HG03060 (cell line): ENCODE data around the gene NEXMIF.
"Not testable (repeated sequence)": the region's sequence is repeated elsewhere in the genome, so short reads cannot be mapped to it uniquely, and the experiment has no call there.

Experiments
- ATAC-seq: cut with Tn5 transposase; IDR thresholded peaks from one replicate; pipeline ENCODE4 v1.9.1; 2021; ENCODE audit warnings: low read depth, moderate number of reproducible peaks; ENCODE audit not compliant: unreplicated experiment

NEXMIF gene

DNA sequence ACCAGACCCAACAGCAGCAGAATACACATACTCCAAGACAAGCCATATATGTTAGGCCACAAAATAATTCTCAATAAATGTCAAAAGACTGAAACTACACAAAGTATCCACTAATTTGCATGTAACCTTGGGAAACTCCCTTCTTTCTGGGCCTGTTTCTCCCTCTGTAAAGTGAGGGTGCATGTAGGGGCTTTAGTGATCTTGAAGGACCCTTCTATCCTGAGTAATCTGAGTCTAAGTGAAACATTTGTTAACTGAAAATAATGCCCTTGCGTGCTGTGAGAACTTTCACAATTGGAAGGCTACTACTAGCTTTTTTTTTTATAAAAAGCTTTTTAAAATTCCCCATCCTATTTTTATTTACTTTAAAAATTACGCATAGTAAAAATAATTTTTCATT, 125.2 kb downstream of the NEXMIF start:
- no peak for ATAC-seq

DNA sequence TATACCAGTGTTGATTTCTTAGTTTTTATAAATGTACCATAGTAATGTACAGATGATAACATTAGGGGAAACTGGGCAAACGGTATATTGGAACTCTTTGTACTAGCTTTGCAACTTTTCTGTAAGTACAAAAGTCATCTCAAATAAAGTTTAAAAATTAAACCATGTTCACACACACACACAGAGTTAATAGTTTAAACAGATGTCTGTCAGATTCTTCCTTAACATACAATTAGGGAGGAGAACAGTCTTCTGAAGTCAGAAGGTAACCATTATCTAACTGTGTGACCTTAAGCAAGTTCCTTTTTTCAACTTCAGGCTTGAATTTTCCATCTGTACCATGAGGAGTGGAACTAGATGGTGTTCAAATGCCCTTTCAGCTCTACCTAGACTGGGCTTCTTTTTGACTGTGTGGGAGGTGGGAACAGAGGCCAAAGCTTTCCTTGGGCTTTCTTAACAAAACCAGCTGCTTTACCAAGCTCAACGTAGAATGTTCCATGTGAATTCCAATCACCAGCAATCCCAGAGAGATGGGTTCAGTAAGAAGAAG, 127.8 kb downstream of the NEXMIF start:
- ATAC-seq, result no peak

DNA sequence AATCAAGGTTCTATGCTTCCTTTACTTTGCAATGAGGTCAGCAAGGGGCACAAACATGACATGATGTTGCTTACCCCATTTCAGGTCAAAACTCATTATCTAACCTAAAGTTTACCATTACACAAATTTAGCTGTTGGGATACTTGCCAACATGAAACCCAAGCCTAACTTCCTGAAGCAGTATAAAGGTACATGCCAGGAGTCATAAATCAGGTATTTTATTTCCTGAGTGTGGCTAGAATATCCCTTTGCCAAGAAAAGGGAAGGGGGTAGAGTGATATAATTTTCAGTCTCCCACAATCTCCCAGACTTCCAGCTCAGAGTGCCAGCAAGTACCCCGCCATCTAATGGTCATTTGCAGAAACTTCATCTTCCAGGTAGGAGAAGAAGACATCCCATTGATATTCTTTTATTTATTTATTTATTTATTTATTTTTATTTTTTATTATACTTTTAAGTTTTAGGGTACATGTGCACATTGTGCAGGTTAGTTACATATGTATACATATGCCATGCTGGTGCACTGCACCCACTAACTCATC, 136.6 kb downstream of the NEXMIF start:
- no peak for ATAC-seq

DNA sequence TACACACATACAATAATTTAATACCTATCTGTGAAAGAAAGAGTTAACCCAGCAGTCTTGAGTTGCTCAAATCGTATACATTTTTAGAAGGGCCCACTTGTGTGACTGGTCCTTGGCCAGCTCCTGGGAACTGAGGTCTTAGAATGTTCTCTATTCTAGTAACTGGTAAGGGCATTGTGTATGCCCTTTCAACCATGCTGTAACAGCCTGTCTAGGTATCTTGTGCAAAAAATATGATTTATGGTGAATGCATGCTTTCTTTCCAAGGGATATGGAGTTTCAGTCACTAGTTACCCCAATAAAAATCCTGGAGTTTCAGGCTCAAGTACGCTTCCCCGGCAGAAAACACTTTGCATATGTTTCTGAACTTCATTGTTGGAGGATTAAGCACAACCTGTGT, 140.6 kb downstream of the NEXMIF start:
- no peak for ATAC-seq

DNA sequence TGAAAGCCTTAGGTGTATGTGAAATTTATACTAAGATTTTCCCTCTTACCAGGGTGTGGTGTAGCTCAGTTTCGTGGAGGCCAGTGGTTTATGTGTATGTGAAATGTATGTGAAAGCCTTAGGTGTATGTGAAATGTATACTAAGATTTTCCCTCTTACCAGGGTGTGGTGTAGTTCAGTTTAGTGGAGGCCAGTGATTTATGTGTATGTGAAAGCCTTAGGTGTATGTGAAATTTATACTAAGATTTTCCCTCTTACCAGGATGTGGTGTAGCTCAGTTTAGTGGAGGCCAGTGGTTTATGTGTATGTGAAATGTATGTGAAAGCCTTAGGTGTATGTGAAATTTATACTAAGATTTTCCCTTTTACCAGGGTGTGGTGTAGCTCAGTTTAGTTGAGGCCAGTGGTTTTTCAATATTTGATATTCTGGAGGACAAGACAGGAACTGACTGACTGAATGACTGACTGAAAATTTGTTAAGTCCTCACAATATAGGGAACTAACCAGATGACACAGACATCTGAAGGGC, 143.7 kb downstream of the NEXMIF start:
- no peak for ATAC-seq

- no peak for ATAC-seq
Measured at GRCh38 chrX:74779175-74779574, 146.1 kb downstream of the NEXMIF start.

GRCh38 chrX:74774988-74775387, 150.3 kb downstream of the NEXMIF start:
- ATAC-seq, result no peak

- no peak for ATAC-seq
Measured at GRCh38 chrX:74736450-74736849, 188.8 kb downstream of the NEXMIF start.

GRCh38 chrX:74705269-74705668, 220.0 kb downstream of the NEXMIF start:
- no peak for ATAC-seq

GRCh38 chrX:74701343-74701742, 223.9 kb downstream of the NEXMIF start:
- not testable (repeated sequence) for ATAC-seq

- no peak for ATAC-seq
Measured at GRCh38 chrX:74684466-74684865, 240.8 kb downstream of the NEXMIF start.
